Chondrocyte (in vitro differentiated cells): ENCODE measurements around the gene PTPRN2. TPM values are rescaled to one million over a fixed set of nuclear protein-coding genes. Genes with fewer than 3 reads are reported as not detected.

Experiments used
- DNase-seq: peaks from one replicate; pipeline ENCODE4 v3.0.0; 2021; ENCODE audit warnings: mixed read lengths, low spot score
- H3K27ac Mint-ChIP-seq: one replicate; pipeline ENCODE4 v1.8.0; 2021; ENCODE audit warnings: mild to moderate bottlenecking, moderate library complexity, mixed read lengths; ENCODE audit not compliant: unreplicated experiment
- H3K27me3 Mint-ChIP-seq: 2 replicates; pipeline ENCODE4 v1.8.0; 2021; ENCODE audit warnings: low read depth, mixed read lengths
- H3K36me3 Mint-ChIP-seq: 2 replicates; pipeline ENCODE4 v1.8.0; 2021; ENCODE audit warnings: low read depth, mixed read lengths
- H3K4me1 Mint-ChIP-seq: 2 replicates; pipeline ENCODE4 v1.8.0; 2021; ENCODE audit warnings: low read depth, mild to moderate bottlenecking, mixed read lengths
- H3K4me3 Mint-ChIP-seq: one replicate; pipeline ENCODE4 v1.8.0; 2021; ENCODE audit warnings: mild to moderate bottlenecking, moderate library complexity, mixed read lengths; ENCODE audit not compliant: unreplicated experiment
- H3K9me3 Mint-ChIP-seq: 2 replicates; pipeline ENCODE4 v1.8.0; 2021; ENCODE audit warnings: low read depth, mixed read lengths
- CTCF ChIP-seq: fragments of 200-600 bp; sonication (generic); IDR thresholded peaks from 2 replicates; pipeline ENCODE4 v1.5.0; 2021; ENCODE audit warnings: antibody characterized with exemption, mild to moderate bottlenecking, moderate library complexity
- total RNA-seq: library from RNA; stranded (reverse); gene quantifications from 3 replicates; pipeline ENCODE4 v1.2.1, GENCODE V29; 2021

Gene PTPRN2
- total RNA-seq, 1 donor from 2014 or later, result 0.30 TPM

DNA sequence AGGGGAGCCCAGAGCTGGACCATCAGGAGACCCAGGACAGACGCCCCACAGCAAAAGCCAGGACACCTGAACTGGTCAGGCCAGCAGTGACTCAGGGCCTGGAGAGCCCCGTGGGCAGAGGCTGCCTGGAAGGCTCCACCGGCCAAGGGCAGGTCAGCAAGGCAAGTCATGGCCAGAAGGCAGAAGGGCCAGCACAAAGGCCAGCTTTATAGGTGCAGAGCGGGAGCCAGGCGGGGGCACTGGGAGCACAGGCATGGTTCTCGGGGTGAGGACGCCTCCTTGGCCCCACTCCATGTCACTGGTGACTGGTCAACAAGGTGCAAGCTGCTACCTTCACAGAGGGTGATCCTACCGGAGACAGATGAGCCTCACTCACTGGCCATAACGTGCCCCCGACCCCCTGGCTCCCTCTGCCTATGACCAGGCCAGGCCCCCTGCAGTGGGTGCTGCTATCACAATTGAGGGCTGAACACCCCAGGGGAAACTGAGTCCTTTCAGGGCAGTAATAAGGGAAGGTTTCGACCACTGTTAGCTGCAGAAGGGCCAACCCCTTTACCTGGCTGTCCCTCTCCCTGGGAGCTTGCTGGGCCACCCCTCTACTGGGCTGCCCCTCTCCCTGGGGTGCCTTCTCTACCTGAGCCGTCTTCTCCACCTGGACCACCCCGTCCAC is 317.4 kb downstream of the PTPRN2 start:
- H3K27me3 Mint-ChIP-seq, result no peaks in the 10 kb centered on the region
- DNase-seq, result peak; percentile 77
- H3K4me1 Mint-ChIP-seq, result no peaks in the 10 kb centered on the region
- H3K27ac Mint-ChIP-seq, result no peak overlapping the region
- H3K9me3 Mint-ChIP-seq, result peaks cover 17% of the 10 kb centered on the region
- TF ChIP-seq CTCF, result no peak
- H3K36me3 Mint-ChIP-seq, result no peaks in the 10 kb centered on the region
- no peak overlapping the region for H3K4me3 Mint-ChIP-seq

GRCh38 chr7:158268816-158269535 is 318.6 kb downstream of the PTPRN2 start:
- H3K4me3 Mint-ChIP-seq, result no peak overlapping the region
- no peak for TF ChIP-seq CTCF
- no peaks in the 10 kb centered on the region for H3K36me3 Mint-ChIP-seq
- DNase-seq, result peak; percentile 55
- peaks cover 17% of the 10 kb centered on the region for H3K9me3 Mint-ChIP-seq
- H3K27me3 Mint-ChIP-seq, result no peaks in the 10 kb centered on the region
- H3K27ac Mint-ChIP-seq, result no peak overlapping the region
- no peaks in the 10 kb centered on the region for H3K4me1 Mint-ChIP-seq

- Mint-ChIP-seq H3K27ac (no peak overlapping the region), H3K4me3 (no peak overlapping the region), H3K36me3 (no peaks in the 10 kb centered on the region), H3K9me3 (peaks cover 14% of the 10 kb centered on the region), H3K4me1 (no peaks in the 10 kb centered on the region), H3K27me3 (no peaks in the 10 kb centered on the region)
- no peak for DNase-seq
- no peak for TF ChIP-seq CTCF
These were observed 319.7 kb downstream of the PTPRN2 start for GRCh38 chr7:158267742-158268435.

DNA sequence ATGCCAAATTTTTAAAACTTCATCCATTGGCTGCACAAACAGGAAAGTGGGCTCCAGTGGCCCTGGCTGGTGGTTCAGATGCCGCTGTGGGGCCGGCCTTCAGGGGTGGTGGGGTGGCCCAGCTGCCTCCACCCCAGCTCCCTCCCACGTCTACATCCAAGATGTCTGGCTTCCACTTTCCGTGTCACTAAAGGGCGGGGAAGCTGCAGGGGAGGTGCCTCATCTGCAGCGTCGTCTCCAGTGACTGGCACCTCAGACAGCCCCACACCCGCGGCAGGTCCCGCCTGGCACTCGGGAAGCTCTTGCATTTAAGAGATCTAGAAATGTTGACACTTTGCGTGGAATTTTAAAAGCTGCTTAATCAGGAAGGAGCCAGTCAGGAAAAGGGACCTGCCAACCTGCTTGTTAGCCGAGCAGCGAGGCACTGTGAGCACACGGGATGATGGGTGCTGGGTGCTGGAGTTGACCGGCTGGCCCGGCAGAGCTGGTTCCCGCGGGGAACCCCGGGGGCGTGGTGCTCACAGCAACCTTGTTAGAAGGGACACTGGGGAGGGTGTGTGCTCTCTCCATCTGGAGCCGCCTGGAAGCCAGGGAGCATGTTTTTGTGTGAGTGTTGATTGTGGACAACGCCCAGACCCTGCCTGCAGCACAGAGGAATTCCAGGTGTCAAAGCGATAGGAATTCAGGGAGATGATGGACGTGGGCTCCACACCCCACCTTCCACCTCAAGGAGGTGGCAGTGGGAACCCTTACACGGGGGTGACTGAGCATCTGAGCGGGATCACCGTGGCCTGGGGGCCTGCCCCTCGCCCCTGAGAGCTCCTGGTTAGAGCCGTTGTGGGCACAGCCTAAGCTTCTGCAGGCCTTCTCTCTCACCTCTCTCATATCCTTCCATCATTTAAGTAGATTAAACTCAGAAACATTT is 320.5 kb downstream of the PTPRN2 start:
- Mint-ChIP-seq H3K27me3 (no peaks in the 10 kb centered on the region), H3K36me3 (no peaks in the 10 kb centered on the region), H3K4me3 (no peak overlapping the region), H3K27ac (no peak overlapping the region), H3K9me3 (peaks cover 11% of the 10 kb centered on the region), H3K4me1 (no peaks in the 10 kb centered on the region)
- TF ChIP-seq CTCF, result no peak
- peak; percentile 75 for DNase-seq
